Psoas muscle (tissue), 8 donors: ENCODE data around the gene WRAP73. TPM values are rescaled to one million over a fixed set of nuclear protein-coding genes. Genes with fewer than 3 reads are reported as not detected.

Experiments
- ATAC-seq, 4 donors: fragments of 200-7000 bp; cut with Tn5 transposase; one replicate each; pipeline ENCODE4 v1.9.1; 2020; ENCODE audit warnings: moderate library complexity in 3 of 4, mild to moderate bottlenecking in 2 of 4
- DNase-seq, 2 donors: peaks; one replicate each; pipeline ENCODE4 v3.0.0-alpha.2; 2020
- H3K27ac ChIP-seq: fragments of 200-600 bp; one replicate; pipeline ENCODE4 v1.8.0; 2022
- H3K27me3 ChIP-seq, 3 donors: fragments of 200-600 bp in 1 of 3; one replicate each; pipeline versions ENCODE4 v1.6.1 to v1.8.0; 2013 to 2022; ENCODE audit warnings: low read length in 2 of 3, mild to moderate bottlenecking in 2 of 3, moderate library complexity in 1 of 3; ENCODE audit not compliant: insufficient read depth in 3 of 3
- H3K36me3 ChIP-seq, 2 donors: fragments of 200-600 bp in 1 of 2; one replicate each; pipeline versions ENCODE4 v1.6.1 to v1.8.0; 2013 to 2022; ENCODE audit warnings: low read depth in 1 of 2, mild to moderate bottlenecking in 1 of 2, moderate library complexity in 1 of 2; ENCODE audit not compliant: insufficient read depth in 1 of 2
- H3K4me1 ChIP-seq: fragments of 200-600 bp; one replicate; pipeline ENCODE4 v1.8.0; 2022
- H3K4me3 ChIP-seq: fragments of 200-600 bp; one replicate; pipeline ENCODE4 v1.8.0; 2022; ENCODE audit warnings: mild to moderate bottlenecking
- H3K9me3 ChIP-seq: fragments of 200-600 bp; one replicate; pipeline ENCODE4 v1.8.0; 2022
- CTCF ChIP-seq: fragments of 200-600 bp; IDR thresholded peaks from one replicate; pipeline ENCODE4 v1.8.0; 2022; ENCODE audit warnings: antibody characterized with exemption
- whole genome bisulfite sequencing, 3 donors: extraction: QIAGEN DNeasy Blood & Tissue Kit; methylation state at CpG; one replicate each; pipeline versions ENCODE4 v1.1.6 to v1.1.7; 2013; 5-methylcytosine and 5-hydroxymethylcytosine counted together
- intact Hi-C, 2 donors: fragments of 100-400 bp; cut with DNase I; formaldehyde crosslinking; loops; one replicate each; pipeline versions ENCODE4 v1.11.0 to v1.14.2; 2022
- polyA plus RNA-seq, 3 donors: library from polyadenylated mRNA; stranded (reverse); fragments of 200-250 nt; gene quantifications; one replicate each; pipeline ENCODE4 v1.2.3, GENCODE V29; 2013
- total RNA-seq, 4 donors: library from RNA; stranded (reverse); fragmentation: NEBNext Ultra II Directional in 2 of 4; extraction: Animal tissue kit (Norgen Biotek cat#: 25700) in 2 of 4; gene quantifications; one replicate each; pipeline versions ENCODE4 v1.2.1 to v1.2.4, GENCODE V29; 2021 to 2023
- donor health status: healthy with polysubstance abuse.
- donor health status: DM: no; HTN: no; CAD: no; lungs with moderate emphysema.
- donor health status: Bipolar disorder and iron deficiency.
- donor health status: healthy.
- donor health status: DM: yes; HTN: yes; CAD: no.
- donor health status: DM: no; HTN: no; CAD: no.
- donor health status: DM: no; HTN: no; CAD: no.
- donor health status: DM: yes; HTN: yes; CAD: no.

The WRAP73 gene
- total and polyA plus RNA-seq, 7 donors = 10.8 to 21.8 (median 12.6) TPM

GRCh38 chr1:3657096-3657475, 7.2 kb upstream of the WRAP73 start:
- H3K27ac ChIP-seq = no peak overlapping the region
- H3K27me3 ChIP-seq = peaks cover 0 to 37% (median 14%) of the 10 kb centered on the region in 3 donors
- no peak overlapping the region for H3K4me3 ChIP-seq
- no peaks in the 10 kb centered on the region for H3K9me3 ChIP-seq
- ATAC-seq (no peak), DNase-seq (no peak)
- intact Hi-C loops = no loop called here
- no peak for TF ChIP-seq CTCF
- H3K4me1 ChIP-seq = no peaks in the 10 kb centered on the region
- H3K36me3 ChIP-seq = no peaks in the 10 kb centered on the region
- WGBS, 3 donors = 63 to 71% (median 65%) methylated on average over 6 of the region's 6 CpGs

- intact Hi-C loops = no loop called here
- ATAC-seq = no peak
- H3K4me1 ChIP-seq = no peaks in the 10 kb centered on the region
- no peak overlapping the region for H3K27ac ChIP-seq
- no peaks in the 10 kb centered on the region for H3K36me3 ChIP-seq
- H3K27me3 ChIP-seq = peaks cover 0 to 42% (median 19%) of the 10 kb centered on the region in 3 donors
- WGBS, 3 donors = 83 to 87% (median 84%) methylated on average over 13 of the region's 13 CpGs
- no peak for DNase-seq
- no peaks in the 10 kb centered on the region for H3K9me3 ChIP-seq
- TF ChIP-seq CTCF = no peak
- no peak overlapping the region for H3K4me3 ChIP-seq
These were observed 6.7 kb upstream of the WRAP73 start for GRCh38 chr1:3656450-3657095.

- no peak for ATAC-seq
- TF ChIP-seq CTCF = no peak
These were observed 4.8 kb upstream of the WRAP73 start for GRCh38 chr1:3654549-3655281.

GRCh38 chr1:3653286-3653618, 3.3 kb upstream of the WRAP73 start:
- Histone ChIP-seq H3K4me1 (peaks cover 8% of the 10 kb centered on the region), H3K4me3 (no peak overlapping the region)

More at GRCh38 chr1:3654549-3655281, 4.8 kb upstream of the WRAP73 start:
- no peak for DNase-seq
- Histone ChIP-seq H3K27me3 (peaks cover 0 to 56% (median 32%) of the 10 kb centered on the region in 3 donors), H3K4me1 (no peaks in the 10 kb centered on the region), H3K9me3 (no peaks in the 10 kb centered on the region), H3K4me3 (no peak overlapping the region), H3K36me3 (no peaks in the 10 kb centered on the region), H3K27ac (no peak overlapping the region)
- 83 to 86% (median 84%) methylated on average over 22 of the region's 22 CpGs for WGBS, 3 donors
- intact Hi-C loops = no loop called here

More at GRCh38 chr1:3653286-3653618, 3.3 kb upstream of the WRAP73 start:
- intact Hi-C loops = no loop called here
- ATAC-seq = no peak
- Histone ChIP-seq H3K9me3 (no peaks in the 10 kb centered on the region), H3K27me3 (peaks cover 0 to 56% (median 32%) of the 10 kb centered on the region in 3 donors), H3K36me3 (no peaks in the 10 kb centered on the region), H3K27ac (no peak overlapping the region)
- no peak for DNase-seq
- TF ChIP-seq CTCF = no peak
- WGBS, 3 donors = 57 to 65% (median 61%) methylated on average over 10 of the region's 10 CpGs
